Measurements from ENCODE around the gene ZRSR2.

Gene ZRSR2

DNA sequence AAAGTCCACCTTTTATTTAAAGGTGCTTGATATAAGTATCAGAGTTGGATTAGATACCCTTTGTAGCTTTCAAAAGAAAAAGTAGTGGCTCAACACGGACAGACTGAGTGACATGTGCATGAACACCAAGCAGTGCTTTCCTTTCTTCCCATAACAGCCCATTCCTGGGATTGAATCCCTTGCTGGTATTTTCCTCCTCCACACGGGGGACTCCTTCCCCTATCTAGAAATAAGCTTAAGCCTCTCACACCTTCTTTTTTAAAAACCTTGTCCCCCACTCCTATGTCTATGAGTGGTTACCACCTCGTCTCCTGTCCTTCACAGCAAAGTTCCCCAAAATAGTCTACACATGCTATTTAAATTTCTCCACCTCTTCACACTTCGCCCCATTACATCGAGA, 59.3 kb downstream of the ZRSR2 start:
- DNase-seq (ENCODE audit: low read depth in 2 of 3, low spot score in 2 of 3), result no peak

DNA sequence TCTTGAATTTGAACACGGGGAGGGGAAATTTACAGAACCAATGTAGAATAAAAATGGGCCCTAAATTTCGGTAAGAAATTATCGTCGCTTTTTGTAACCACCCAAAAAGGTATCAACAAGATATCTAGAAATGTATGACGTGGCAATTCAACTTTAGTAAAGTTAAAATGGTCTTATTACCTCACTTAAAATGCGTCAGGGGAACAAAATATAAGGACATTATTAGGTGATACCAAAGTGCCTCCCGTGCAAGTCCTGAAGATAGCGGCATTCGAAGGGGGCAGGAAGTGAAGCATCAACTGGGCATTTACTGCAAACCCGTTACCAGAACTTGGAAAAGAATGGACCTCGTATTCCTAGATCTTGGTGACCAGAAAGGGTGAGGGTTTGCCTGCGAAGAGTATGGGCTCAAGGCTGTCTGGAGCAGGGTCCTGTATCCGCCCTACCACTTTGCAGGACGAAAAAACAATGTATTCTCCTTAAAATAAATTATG, 63.3 kb downstream of the ZRSR2 start:
- DNase-seq (ENCODE audit: low read depth in 2 of 3, low spot score in 2 of 3), result no peak

GRCh38 chrX:15854080-15854655, 63.9 kb downstream of the ZRSR2 start:
- peak in 2 of 3 experiments; percentile 12 to 17 for DNase-seq (ENCODE audit: low read depth in 2 of 3, low spot score in 2 of 3)

DNA sequence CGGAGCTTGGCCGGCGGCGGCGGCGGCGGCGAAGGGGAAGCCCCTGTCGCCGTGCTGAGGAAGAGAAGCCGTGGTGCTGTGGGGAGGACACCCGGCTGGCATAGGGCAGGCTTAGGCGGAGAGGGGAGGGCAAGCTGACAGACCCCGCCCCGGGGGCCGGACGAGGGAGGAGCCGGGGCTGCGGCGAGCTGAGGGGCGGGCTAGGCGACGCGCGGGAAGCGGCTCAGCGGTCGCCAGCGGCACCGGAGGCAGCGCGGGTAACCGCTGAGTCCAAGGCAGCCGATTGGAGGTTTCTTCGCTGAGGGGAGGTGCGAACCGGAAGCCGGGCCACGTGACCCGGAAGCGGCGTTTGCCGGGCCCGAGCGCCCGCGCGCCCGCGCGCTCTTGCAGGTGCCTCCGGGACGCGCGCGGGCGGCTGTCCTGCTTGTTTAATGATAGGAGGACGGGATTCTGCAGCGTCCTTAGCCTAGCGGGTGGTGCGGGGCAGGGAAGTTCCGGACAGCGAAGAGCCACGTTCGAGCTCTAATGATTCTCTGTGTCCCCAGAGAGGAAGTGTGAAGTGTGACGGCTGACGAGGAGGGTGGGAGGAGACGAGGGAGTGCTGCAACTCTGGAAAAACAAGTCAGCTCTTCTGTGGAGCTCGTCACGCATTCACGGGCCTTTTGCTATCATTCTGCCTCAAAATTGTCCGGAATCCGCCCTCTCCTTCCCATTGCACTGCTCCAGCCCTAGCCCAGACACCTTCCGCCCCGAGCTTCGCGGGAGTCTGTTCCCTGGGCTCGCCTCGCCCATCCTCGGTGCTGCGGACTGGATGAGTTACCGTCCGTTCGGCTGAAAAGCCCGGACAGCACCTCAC, 64.7 kb downstream of the ZRSR2 start, which contains the start of gene AP1S2:
Gene AP1S2, minus strand, starts transcription at position 102 of the 856 bp plus-strand sequence. CDS start 2,289 bp downstream, outside the sequence.
- DNase-seq (ENCODE audit: low read depth in 2 of 3, low spot score in 2 of 3), result peak; percentile 67 to 96 (median 96)

DNA sequence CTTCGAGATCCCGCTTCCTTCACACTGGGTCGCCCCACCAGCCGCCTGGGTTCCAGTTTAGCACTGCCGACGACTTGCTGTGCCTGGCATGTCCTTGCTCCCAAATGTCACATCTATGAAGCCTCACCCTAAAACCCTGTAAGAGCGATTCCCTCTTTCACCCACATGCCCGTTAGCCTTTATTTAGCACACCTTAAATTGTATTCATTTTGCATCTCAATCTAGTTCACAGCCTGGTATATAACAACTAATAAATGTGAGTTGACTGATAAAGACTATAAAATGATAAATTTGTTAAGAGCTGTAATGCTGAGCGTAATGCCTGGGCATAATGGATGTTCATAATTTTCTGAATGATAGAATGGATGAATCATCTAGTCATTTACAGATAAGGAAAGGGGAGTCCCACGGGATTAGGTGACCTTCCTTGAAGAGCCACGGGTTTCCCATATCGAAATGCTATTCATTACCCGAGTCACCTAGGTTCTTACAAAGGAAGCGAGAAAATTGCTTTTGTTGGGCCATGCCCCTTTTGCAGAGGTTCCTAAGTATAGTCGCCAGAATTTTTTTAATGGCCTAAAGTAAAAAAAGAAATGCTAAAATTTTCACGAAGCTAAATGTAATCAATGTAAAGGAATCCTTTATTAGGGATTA, 65.4 kb downstream of the ZRSR2 start:
- DNase-seq (ENCODE audit: low read depth in 2 of 3, low spot score in 2 of 3), result no peak

GRCh38 chrX:15856222-15856587, 65.9 kb downstream of the ZRSR2 start:
- no peak for DNase-seq (ENCODE audit: low read depth in 2 of 3, low spot score in 2 of 3)

- no peak for DNase-seq (ENCODE audit: low read depth in 2 of 3, low spot score in 2 of 3)
Measured at GRCh38 chrX:15856636-15857035, 66.4 kb downstream of the ZRSR2 start.

GRCh38 chrX:15858051-15858450, 67.8 kb downstream of the ZRSR2 start:
- DNase-seq (ENCODE audit: low read depth in 2 of 3, low spot score in 2 of 3), result no peak

- no peak for DNase-seq (ENCODE audit: low read depth in 2 of 3, low spot score in 2 of 3)
Measured at GRCh38 chrX:15860921-15861320, 70.6 kb downstream of the ZRSR2 start.

GRCh38 chrX:15864023-15864422, 73.7 kb downstream of the ZRSR2 start:
- DNase-seq (ENCODE audit: low read depth in 2 of 3, low spot score in 2 of 3), result no peak

- DNase-seq (ENCODE audit: low read depth in 2 of 3, low spot score in 2 of 3), result no peak
Measured at GRCh38 chrX:15864629-15865028, 74.3 kb downstream of the ZRSR2 start.

GRCh38 chrX:15866147-15866546, 75.9 kb downstream of the ZRSR2 start:
- DNase-seq (ENCODE audit: low read depth in 2 of 3, low spot score in 2 of 3), result no peak

DNA sequence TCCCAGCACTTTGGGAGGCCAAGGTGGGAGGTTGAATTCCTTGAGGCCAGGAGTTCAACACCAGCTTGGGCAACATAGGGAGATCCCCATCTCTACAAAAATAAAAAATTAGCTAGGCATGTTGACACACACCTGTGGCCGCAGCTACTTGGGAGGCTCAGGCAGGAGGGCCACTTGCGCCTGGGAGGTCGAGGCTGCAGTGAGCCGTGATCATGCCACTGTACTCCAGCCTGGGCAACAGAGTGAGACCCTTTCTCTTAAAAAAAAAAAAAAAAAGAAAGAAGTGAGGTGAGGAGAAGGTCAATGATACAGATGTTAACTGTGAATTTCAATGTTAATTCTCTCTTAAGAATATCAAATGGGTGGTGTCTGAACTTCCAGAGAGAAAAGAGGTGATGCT, 79.4 kb downstream of the ZRSR2 start:
- DNase-seq (ENCODE audit: low read depth in 2 of 3, low spot score in 2 of 3), result no peak

GRCh38 chrX:15870310-15870709, 80.0 kb downstream of the ZRSR2 start:
- DNase-seq (ENCODE audit: low read depth in 2 of 3, low spot score in 2 of 3), result no peak

All from activated CD8-positive, alpha-beta memory T cell treated with anti-CD3 and anti-CD28 coated beads for 48 hours (primary cell).